K562 (cell line): Measurements from ENCODE around the gene HS3ST1. TPM values are rescaled to one million over a fixed set of nuclear protein-coding genes. Genes with fewer than 3 reads are reported as not detected.

Experiments
- ATAC-seq: fragments of 200-7000 bp; cut with Tn5 transposase; 3 replicates; pipeline ENCODE4 v1.9.1; 2020; ENCODE audit warnings: moderate library complexity
- BruUV-seq: library from RNA; stranded (reverse); fragments of 400-500 nt; replicated peaks from 2 replicates; lab custom pipeline; 2021; lab: Mats Ljungman, UMichigan
- CTCF ChIA-PET: fragments of 300-600 bp; formaldehyde crosslinking; extraction: SDS; loops from one replicate; lab custom pipeline; 2021; ENCODE audit warnings: low intra/inter-chr PET ratio; lab: Yijun Ruan, JAX
- POLR2A ChIA-PET: fragments of 300-600, 350-650 bp; sonication (Branson Sonifier 250); formaldehyde crosslinking; extraction: SDS; loops from one replicate; lab custom pipeline; 2021; ENCODE audit warnings: antibody characterized with exemption, inconsistent platforms; lab: Yijun Ruan, JAX
- DNase-seq, 4 experiments: peaks; one replicate each; pipeline versions ENCODE4 v3.0.0 to v3.0.0-alpha.2; 2011 to 2018; ENCODE audit warnings: low spot score in 3 of 4, mixed read lengths in 3 of 4; ENCODE audit errors: extremely low read depth in 1 of 4
- FAIRE-seq: peaks from 2 replicates; lab custom pipeline; 2011; peaks lifted over from hg19 to GRCh38; lab: Jason Lieb, UNC
- H2AFZ ChIP-seq: 2 replicates; pipeline ENCODE4 v1.6.0; 2011; ENCODE audit warnings: low read depth, low read length, control low read depth, inconsistent platforms
- H3K27ac ChIP-seq: fragments of 200-600 bp; 3 replicates; pipeline ENCODE4 v1.8.0; 2011; ENCODE audit warnings: low read depth, mild to moderate bottlenecking, control low read depth, inconsistent platforms, low read length, moderate library complexity, mixed read lengths; ENCODE audit errors: extremely low read depth
- H3K27me3 ChIP-seq, 2 experiments: fragments of 300-600 bp in 1 of 2; 2 replicates in 1 of 2; 3 replicates in 1 of 2; pipeline versions ENCODE4 v1.6.0 to v1.8.0; 2011; ENCODE audit warnings: inconsistent platforms in 2 of 2, low read length in 2 of 2, mild to moderate bottlenecking in 1 of 2, mixed read lengths in 1 of 2, moderate library complexity in 1 of 2; ENCODE audit not compliant: control insufficient read depth in 2 of 2, insufficient read depth in 2 of 2
- H3K36me3 ChIP-seq: fragments of 300-600 bp; 3 replicates; pipeline ENCODE4 v1.8.0; 2011; ENCODE audit warnings: mild to moderate bottlenecking, low read length, inconsistent platforms; ENCODE audit not compliant: control insufficient read depth, insufficient read depth
- H3K4me1 ChIP-seq, 2 experiments: fragments of 200-600 bp in 1 of 2; replicated peaks in 1 of 2; 2 replicates in 1 of 2; 3 replicates in 1 of 2; pipeline versions ENCODE4 v1.5.1 to v1.8.0; 2011; ENCODE audit warnings: inconsistent platforms in 2 of 2, low read length in 2 of 2, mild to moderate bottlenecking in 1 of 2, mixed read lengths in 1 of 2, moderate library complexity in 1 of 2; ENCODE audit not compliant: control insufficient read depth in 2 of 2, insufficient read depth in 2 of 2
- H3K4me2 ChIP-seq: 2 replicates; pipeline ENCODE4 v1.6.1; 2011; ENCODE audit warnings: low read length, control low read depth, inconsistent platforms, mixed read lengths; ENCODE audit not compliant: insufficient read depth
- H3K4me3 ChIP-seq: fragments of 200-600 bp; sonication (generic), shearing (Covaris generic); 2 replicates; pipeline ENCODE4 v1.5.1; 2016; ENCODE audit warnings: control low read depth, inconsistent platforms
- H3K79me2 ChIP-seq: fragments of 200-600 bp; 3 replicates; pipeline ENCODE4 v1.8.0; 2011; ENCODE audit warnings: low read length, inconsistent platforms; ENCODE audit not compliant: control insufficient read depth, insufficient read depth
- H3K9ac ChIP-seq, 2 experiments: 2 replicates each; pipeline versions ENCODE4 v1.6.0 to v1.6.1; 2011; ENCODE audit warnings: low read depth in 2 of 2, low read length in 2 of 2, control low read depth in 1 of 2, inconsistent platforms in 1 of 2, mild to moderate bottlenecking in 1 of 2, mixed read lengths in 1 of 2; ENCODE audit not compliant: insufficient read depth in 1 of 2
- H3K9me1 ChIP-seq: one replicate; pipeline ENCODE4 v1.6.0; 2011; ENCODE audit warnings: inconsistent platforms, mild to moderate bottlenecking, low read length, moderate library complexity; ENCODE audit not compliant: control insufficient read depth, insufficient read depth
- H3K9me3 ChIP-seq: replicated peaks from 2 replicates; pipeline ENCODE4 v1.5.1; 2011; ENCODE audit warnings: low read depth, low read length, inconsistent platforms; ENCODE audit not compliant: control insufficient read depth, insufficient read depth
- H4K20me1 ChIP-seq: replicated peaks from 2 replicates; pipeline ENCODE4 v1.6.1; 2011; ENCODE audit warnings: low read length, inconsistent platforms, mixed read lengths; ENCODE audit not compliant: control insufficient read depth, insufficient read depth
- KAT7 ChIP-seq: sonication (generic); formaldehyde crosslinking; IDR thresholded peaks from 2 replicates; pipeline ENCODE4 v1.8.0; 2022; ENCODE audit warnings: missing genetic modification reagents, mild to moderate bottlenecking, borderline replicate concordance
- WHSC1 ChIP-seq: IDR thresholded peaks from one replicate; pipeline ENCODE4 v1.6.1; 2012; ENCODE audit warnings: low read length, control low read depth, inconsistent platforms
- ZNF24 ChIP-seq: fragments of 450-650 bp; IDR thresholded peaks from 2 replicates; pipeline ENCODE4 v1.6.1; 2016
- ZSCAN32 ChIP-seq: fragments of 450-650 bp; formaldehyde crosslinking; IDR thresholded peaks from 2 replicates; pipeline ENCODE4 v1.4.0; 2020; ENCODE audit warnings: mild to moderate bottlenecking, moderate library complexity
- WGBS: fragments of 100-300 bp; shearing (Covaris generic); methylation state at CpG from one replicate; pipeline ENCODE4 v1.1.6; 2016; ENCODE audit warnings: low coverage, mixed read lengths; ENCODE audit not compliant: insufficient coverage; ENCODE audit errors: missing lambda C conversion rate; 5-methylcytosine and 5-hydroxymethylcytosine counted together
- in situ Hi-C: fragments of 300-500 bp; cut with MboI; formaldehyde crosslinking; loops from 4 replicates; pipeline ENCODE4 v1.15.0; 2018; ENCODE audit warnings: inconsistent platforms, mixed read lengths
- intact Hi-C: fragments of 100-400 bp; cut with micrococcal nuclease; formaldehyde crosslinking; loops from 2 replicates; pipeline ENCODE4 v1.14.2; 2022
- polyA plus RNA-seq, 8 experiments: library from polyadenylated mRNA; depleted of rRNA in 4 of 8; stranded (reverse) in 5 of 8; unstranded in 3 of 8; fragments of >200 nt; fragmentation: Nextera tagmentation in 2 of 8; fragmentation: Illumina TruSeq in 1 of 8; extraction: Ambion mirVana in 2 of 8; extraction: Trizol in 1 of 8; gene quantifications; 2 replicates each; pipeline versions ENCODE4 v1.2.1 to v1.2.3, GENCODE V29; 2011 to 2014; ENCODE audit warnings: inconsistent platforms in 1 of 8, missing spikeins in 1 of 8
- total RNA-seq, 7 experiments: library from RNA; depleted of rRNA in 6 of 7; stranded (reverse); fragments of >200 nt in 6 of 7; fragmentation: Illumina TruSeq in 2 of 7; extraction: Trizol in 2 of 7; gene quantifications; 2 replicates each; pipeline versions ENCODE4 v1.2.1 to v1.2.3, GENCODE V29; 2011 to 2021; ENCODE audit warnings: low replicate concordance in 1 of 7
- TF ChIP-seq, protein P1 (sequence below): sonication (generic); formaldehyde crosslinking; IDR thresholded peaks from 2 replicates; pipeline ENCODE4 v1.8.0; 2022; ENCODE audit warnings: mild to moderate bottlenecking, missing genetic modification reagents

Gene HS3ST1
- total and polyA plus RNA-seq, 9 of the 15 experiments (the other 6 are each of a cell fraction or from before 2014, with no cell fraction given): 0.02 TPM; not detected in 8

DNA sequence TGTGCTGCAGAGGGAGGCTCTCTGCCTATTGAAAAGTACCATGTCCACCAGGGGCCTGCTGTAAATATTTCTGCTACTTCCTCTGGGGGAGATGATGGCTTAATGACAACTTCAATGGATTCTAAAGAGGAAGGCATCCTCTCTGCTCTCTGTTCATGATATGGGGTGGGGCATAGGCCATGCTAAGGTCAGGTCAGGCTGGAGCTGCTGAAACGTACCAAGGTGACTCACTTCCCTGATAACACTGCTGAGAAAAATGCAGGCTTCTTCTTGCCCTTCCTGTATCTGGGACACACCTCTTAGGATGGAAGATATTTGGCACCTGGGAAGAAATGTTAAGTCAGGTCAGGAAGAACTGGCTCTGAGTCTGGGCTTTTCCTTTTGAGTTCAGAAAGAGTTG is 31.5 kb downstream of the HS3ST1 start:
- intact Hi-C loops (no loop called here), in situ Hi-C loops (no loop called here)
- no peaks in the 10 kb centered on the region for H3K4me1 ChIP-seq
- H4K20me1 ChIP-seq: no peaks in the 10 kb centered on the region
- CTCF ChIA-PET: no interaction called here
- H3K9me3 ChIP-seq: no peaks in the 10 kb centered on the region
- POLR2A ChIA-PET: no interaction called here
- no peak overlapping the region for H3K27ac ChIP-seq
- H2AFZ ChIP-seq: no peak overlapping the region
- H3K27me3 ChIP-seq: no peaks in the 10 kb centered on the region
- no peaks in the 10 kb centered on the region for H3K9me1 ChIP-seq
- no TSS peak for BruUV-seq
- H3K36me3 ChIP-seq: no peaks in the 10 kb centered on the region
- FAIRE-seq (no peak), DNase-seq (no peak), ATAC-seq (no peak)
- H3K79me2 ChIP-seq: no peaks in the 10 kb centered on the region
- H3K9ac ChIP-seq: no peak overlapping the region
- H3K4me3 ChIP-seq: no peak overlapping the region
- WGBS: 0% methylated on average over 1 of the region's 1 CpG
- TF ChIP-seq ZNF24: no peak
- TF ChIP-seq, protein P1, sequence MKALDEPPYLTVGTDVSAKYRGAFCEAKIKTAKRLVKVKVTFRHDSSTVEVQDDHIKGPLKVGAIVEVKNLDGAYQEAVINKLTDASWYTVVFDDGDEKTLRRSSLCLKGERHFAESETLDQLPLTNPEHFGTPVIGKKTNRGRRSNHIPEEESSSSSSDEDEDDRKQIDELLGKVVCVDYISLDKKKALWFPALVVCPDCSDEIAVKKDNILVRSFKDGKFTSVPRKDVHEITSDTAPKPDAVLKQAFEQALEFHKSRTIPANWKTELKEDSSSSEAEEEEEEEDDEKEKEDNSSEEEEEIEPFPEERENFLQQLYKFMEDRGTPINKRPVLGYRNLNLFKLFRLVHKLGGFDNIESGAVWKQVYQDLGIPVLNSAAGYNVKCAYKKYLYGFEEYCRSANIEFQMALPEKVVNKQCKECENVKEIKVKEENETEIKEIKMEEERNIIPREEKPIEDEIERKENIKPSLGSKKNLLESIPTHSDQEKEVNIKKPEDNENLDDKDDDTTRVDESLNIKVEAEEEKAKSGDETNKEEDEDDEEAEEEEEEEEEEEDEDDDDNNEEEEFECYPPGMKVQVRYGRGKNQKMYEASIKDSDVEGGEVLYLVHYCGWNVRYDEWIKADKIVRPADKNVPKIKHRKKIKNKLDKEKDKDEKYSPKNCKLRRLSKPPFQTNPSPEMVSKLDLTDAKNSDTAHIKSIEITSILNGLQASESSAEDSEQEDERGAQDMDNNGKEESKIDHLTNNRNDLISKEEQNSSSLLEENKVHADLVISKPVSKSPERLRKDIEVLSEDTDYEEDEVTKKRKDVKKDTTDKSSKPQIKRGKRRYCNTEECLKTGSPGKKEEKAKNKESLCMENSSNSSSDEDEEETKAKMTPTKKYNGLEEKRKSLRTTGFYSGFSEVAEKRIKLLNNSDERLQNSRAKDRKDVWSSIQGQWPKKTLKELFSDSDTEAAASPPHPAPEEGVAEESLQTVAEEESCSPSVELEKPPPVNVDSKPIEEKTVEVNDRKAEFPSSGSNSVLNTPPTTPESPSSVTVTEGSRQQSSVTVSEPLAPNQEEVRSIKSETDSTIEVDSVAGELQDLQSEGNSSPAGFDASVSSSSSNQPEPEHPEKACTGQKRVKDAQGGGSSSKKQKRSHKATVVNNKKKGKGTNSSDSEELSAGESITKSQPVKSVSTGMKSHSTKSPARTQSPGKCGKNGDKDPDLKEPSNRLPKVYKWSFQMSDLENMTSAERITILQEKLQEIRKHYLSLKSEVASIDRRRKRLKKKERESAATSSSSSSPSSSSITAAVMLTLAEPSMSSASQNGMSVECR: no peak
- TF ChIP-seq ZSCAN32 (CRISPR knock-in tag): no peak
- TF ChIP-seq WHSC1: no peak
- TF ChIP-seq KAT7: no peak
- H3K4me2 ChIP-seq: no peak overlapping the region
